Thyroid gland (tissue), 4 donors: ENCODE results near the gene WDR7. TPM values are rescaled to one million over a fixed set of nuclear protein-coding genes. Genes with fewer than 3 reads are reported as not detected.

ENCODE experiments used
- DNase-seq, 2 donors: peaks; one replicate each; pipeline ENCODE4 v3.0.0-alpha.2; 2019
- H3K27ac ChIP-seq, 3 donors: fragments of 200-600 bp; sonication (generic); 1 replicate in 2 of 3; 2 replicates in 1 of 3; pipeline ENCODE4 v1.5.1; 2016 to 2019; ENCODE audit warnings: mild to moderate bottlenecking in 1 of 3, moderate library complexity in 1 of 3
- H3K27me3 ChIP-seq: fragments of 200-600 bp; sonication (generic); one replicate; pipeline ENCODE4 v1.5.1; 2019
- H3K36me3 ChIP-seq, 2 donors: fragments of 200-600 bp; sonication (generic); one replicate each; pipeline ENCODE4 v1.5.1; 2016 to 2019
- H3K4me1 ChIP-seq, 2 donors: fragments of 200-600 bp; sonication (generic); one replicate each; pipeline ENCODE4 v1.5.1; 2017 to 2019
- H3K4me3 ChIP-seq, 3 donors: fragments of 200-600 bp; sonication (generic); replicated peaks in 1 of 3; 1 replicate in 2 of 3; 2 replicates in 1 of 3; pipeline ENCODE4 v1.5.1; 2016; ENCODE audit warnings: mild to moderate bottlenecking in 1 of 3
- H3K9me3 ChIP-seq: fragments of 200-600 bp; sonication (generic); one replicate; pipeline ENCODE4 v1.5.1; 2017
- CTCF ChIP-seq, 6 experiments: fragments of 200-600 bp in 3 of 6; fragments of 450-650 bp in 3 of 6; sonication (generic) in 3 of 6; IDR thresholded peaks; one replicate each; pipeline ENCODE4 v1.5.1; 2016 to 2019; ENCODE audit warnings: antibody characterized with exemption in 6 of 6, mild to moderate bottlenecking in 2 of 6, inconsistent platforms in 1 of 6, moderate library complexity in 1 of 6
- POLR2A ChIP-seq, 2 donors: fragments of 450-650 bp; IDR thresholded peaks; one replicate each; pipeline ENCODE4 v1.6.1; 2017; ENCODE audit warnings: antibody characterized with exemption in 2 of 2, mild to moderate bottlenecking in 2 of 2, moderate library complexity in 1 of 2
- WGBS, 2 donors: methylation state at CpG; one replicate each; pipeline ENCODE4 v1.1.5; 2017; 5-methylcytosine and 5-hydroxymethylcytosine counted together
- intact Hi-C: fragments of 100-400 bp; cut with DNase I; formaldehyde crosslinking; loops from one replicate; pipeline ENCODE4 v1.15.1; 2023
- total RNA-seq, 4 donors: library from RNA; depleted of rRNA; stranded (reverse); fragments of >200 nt; gene quantifications; one replicate each; pipeline ENCODE4 v1.2.3, GENCODE V29; 2016

Gene WDR7
- total RNA-seq, 4 donors from 2014 or later, result 42.0 to 88.8 (median 49.6) TPM

- Histone ChIP-seq H3K9me3 (no peaks in the 10 kb centered on the region), H3K27me3 (no peaks in the 10 kb centered on the region), H3K4me3 (no peak overlapping the region), H3K36me3 (no peaks in the 10 kb centered on the region), H3K27ac (no peak overlapping the region), H3K4me1 (no peaks in the 10 kb centered on the region)
- 90 to 96% methylated on average over 4 of the region's 4 CpGs for WGBS, 2 donors
- no peak for TF ChIP-seq POLR2A (IDR thresholded peaks at IDR 0.05)
- no peak for TF ChIP-seq CTCF (IDR thresholded peaks at IDR 0.05)
- DNase-seq, result no peak
- intact Hi-C loops, result no loop called here
These were observed 294.3 kb downstream of the WDR7 start for GRCh38 chr18:56945171-56946083.

GRCh38 chr18:56947236-56947635 is 296.1 kb downstream of the WDR7 start:
- DNase-seq, result no peak
- Histone ChIP-seq H3K36me3 (no peaks in the 10 kb centered on the region), H3K27ac (no peak overlapping the region), H3K4me1 (no peaks in the 10 kb centered on the region), H3K4me3 (no peak overlapping the region), H3K27me3 (no peaks in the 10 kb centered on the region), H3K9me3 (no peaks in the 10 kb centered on the region)
- 94 to 95% methylated on average over 6 of the region's 6 CpGs for WGBS, 2 donors
- TF ChIP-seq CTCF (IDR thresholded peaks at IDR 0.05) (no peak), POLR2A (IDR thresholded peaks at IDR 0.05) (no peak)
- intact Hi-C loops, result no loop called here

GRCh38 chr18:56952026-56952425 is 300.9 kb downstream of the WDR7 start:
- Histone ChIP-seq H3K27me3 (no peaks in the 10 kb centered on the region), H3K4me3 (no peak overlapping the region), H3K9me3 (no peaks in the 10 kb centered on the region), H3K36me3 (no peaks in the 10 kb centered on the region), H3K4me1 (no peaks in the 10 kb centered on the region), H3K27ac (no peak overlapping the region)
- no peak for DNase-seq
- intact Hi-C loops, result no loop called here
- TF ChIP-seq POLR2A (IDR thresholded peaks at IDR 0.05), result no peak
- TF ChIP-seq CTCF (IDR thresholded peaks at IDR 0.05), result no peak
- WGBS, 2 donors, result 87 to 91% methylated on average over 6 of the region's 6 CpGs

- intact Hi-C loops, result no loop called here
- no peak for DNase-seq
These were observed 302.5 kb downstream of the WDR7 start for GRCh38 chr18:56953428-56954198.

More at GRCh38 chr18:56953428-56954198, 302.5 kb downstream of the WDR7 start:
- TF ChIP-seq POLR2A (IDR thresholded peaks at IDR 0.05), result no peak
- no peak for TF ChIP-seq CTCF (IDR thresholded peaks at IDR 0.05)
- H3K36me3 ChIP-seq, result no peaks in the 10 kb centered on the region
- no peak overlapping the region for H3K4me3 ChIP-seq
- H3K27ac ChIP-seq, result no peak overlapping the region
- H3K4me1 ChIP-seq, result no peaks in the 10 kb centered on the region
- no peaks in the 10 kb centered on the region for H3K9me3 ChIP-seq
- no peaks in the 10 kb centered on the region for H3K27me3 ChIP-seq
- 93 to 94% methylated on average over 3 of the region's 3 CpGs for WGBS, 2 donors
